GM12874 (cell line): ENCODE results near the gene SCYL3.

Experiments used
- TF ChIP-seq, protein P1 (sequence below): IDR thresholded peaks from 2 replicates; pipeline ENCODE4 v1.5.1; 2011; ENCODE audit warnings: low read depth, mild to moderate bottlenecking, control low read depth, low read length, moderate library complexity; ENCODE audit not compliant: insufficient read depth

The SCYL3 gene

DNA sequence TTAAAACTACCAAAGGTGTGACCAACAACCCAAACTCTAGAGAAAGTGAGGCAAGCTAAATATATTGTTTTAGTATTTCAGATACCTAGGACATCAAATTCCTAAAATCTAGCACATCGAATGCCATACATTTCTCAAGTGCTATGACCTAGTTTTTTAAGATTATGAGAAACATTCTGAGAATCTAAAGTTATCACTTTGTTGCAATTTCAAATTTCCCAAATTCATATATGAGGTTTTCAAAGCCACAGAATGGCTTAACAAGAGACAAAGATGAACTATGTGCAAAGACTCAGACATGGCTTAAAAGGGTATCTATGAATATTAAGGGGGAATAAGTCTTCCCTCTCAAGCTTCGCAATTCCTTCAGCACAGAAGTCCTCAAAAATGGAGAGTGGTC is 6.8 kb downstream of the SCYL3 start:
- TF ChIP-seq, protein P1, sequence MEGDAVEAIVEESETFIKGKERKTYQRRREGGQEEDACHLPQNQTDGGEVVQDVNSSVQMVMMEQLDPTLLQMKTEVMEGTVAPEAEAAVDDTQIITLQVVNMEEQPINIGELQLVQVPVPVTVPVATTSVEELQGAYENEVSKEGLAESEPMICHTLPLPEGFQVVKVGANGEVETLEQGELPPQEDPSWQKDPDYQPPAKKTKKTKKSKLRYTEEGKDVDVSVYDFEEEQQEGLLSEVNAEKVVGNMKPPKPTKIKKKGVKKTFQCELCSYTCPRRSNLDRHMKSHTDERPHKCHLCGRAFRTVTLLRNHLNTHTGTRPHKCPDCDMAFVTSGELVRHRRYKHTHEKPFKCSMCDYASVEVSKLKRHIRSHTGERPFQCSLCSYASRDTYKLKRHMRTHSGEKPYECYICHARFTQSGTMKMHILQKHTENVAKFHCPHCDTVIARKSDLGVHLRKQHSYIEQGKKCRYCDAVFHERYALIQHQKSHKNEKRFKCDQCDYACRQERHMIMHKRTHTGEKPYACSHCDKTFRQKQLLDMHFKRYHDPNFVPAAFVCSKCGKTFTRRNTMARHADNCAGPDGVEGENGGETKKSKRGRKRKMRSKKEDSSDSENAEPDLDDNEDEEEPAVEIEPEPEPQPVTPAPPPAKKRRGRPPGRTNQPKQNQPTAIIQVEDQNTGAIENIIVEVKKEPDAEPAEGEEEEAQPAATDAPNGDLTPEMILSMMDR, result no peak

DNA sequence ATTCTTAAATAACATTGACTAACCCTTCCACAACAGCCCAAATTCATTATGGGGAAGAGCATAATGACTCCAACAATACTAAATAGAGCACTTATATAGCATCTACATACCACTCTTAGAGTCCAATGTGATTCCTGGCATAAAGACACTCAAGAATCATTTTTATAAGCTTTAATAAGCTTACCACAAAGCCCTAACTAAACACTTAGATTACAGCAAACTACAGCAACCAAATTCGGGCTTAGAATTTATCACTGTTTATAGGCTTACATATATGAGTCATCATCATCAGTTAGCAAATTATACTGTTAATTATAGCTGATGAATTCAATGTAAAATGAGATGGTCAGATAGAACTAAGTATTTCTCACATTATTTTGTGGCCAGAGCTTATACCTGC is 7.3 kb downstream of the SCYL3 start:
- TF ChIP-seq, protein P1, result no peak

DNA sequence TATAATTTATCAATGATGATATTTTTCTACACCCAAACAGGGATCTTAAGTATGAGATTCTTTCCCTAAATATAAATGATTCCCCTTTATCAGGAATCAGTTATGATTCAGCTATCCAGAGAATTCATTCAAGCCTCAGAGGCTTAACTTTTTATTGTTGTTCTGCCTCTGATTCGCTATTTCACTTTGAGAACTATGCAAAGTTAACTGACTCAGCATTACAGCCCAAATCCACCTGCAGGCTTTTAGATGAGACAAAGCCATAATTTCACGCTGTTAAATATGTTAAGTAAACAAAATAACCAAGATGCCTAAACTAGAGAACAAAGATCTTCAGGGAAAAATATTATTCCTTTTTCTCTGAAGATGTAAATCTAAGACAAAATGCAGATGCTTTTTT is 8.5 kb downstream of the SCYL3 start:
- TF ChIP-seq, protein P1, result no peak

DNA sequence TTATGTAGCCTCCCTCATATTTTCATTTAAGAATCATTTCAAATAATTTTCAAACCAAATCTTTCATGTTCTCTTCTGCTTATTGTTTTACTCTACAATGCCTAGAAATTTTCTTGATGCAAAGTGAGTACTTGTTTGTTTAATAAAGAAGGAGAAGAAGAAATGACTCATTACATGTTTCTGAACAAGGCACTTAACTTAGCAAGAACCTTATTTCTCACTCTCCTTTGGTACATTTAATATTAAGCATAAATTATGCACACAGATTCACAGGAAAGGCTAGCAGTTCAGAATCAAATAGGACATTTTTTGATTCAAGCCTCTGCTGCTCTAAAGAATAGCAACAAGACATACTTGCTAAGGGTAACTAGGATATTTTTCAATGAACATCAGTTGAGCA is 9.1 kb downstream of the SCYL3 start:
- TF ChIP-seq, protein P1, result no peak

DNA sequence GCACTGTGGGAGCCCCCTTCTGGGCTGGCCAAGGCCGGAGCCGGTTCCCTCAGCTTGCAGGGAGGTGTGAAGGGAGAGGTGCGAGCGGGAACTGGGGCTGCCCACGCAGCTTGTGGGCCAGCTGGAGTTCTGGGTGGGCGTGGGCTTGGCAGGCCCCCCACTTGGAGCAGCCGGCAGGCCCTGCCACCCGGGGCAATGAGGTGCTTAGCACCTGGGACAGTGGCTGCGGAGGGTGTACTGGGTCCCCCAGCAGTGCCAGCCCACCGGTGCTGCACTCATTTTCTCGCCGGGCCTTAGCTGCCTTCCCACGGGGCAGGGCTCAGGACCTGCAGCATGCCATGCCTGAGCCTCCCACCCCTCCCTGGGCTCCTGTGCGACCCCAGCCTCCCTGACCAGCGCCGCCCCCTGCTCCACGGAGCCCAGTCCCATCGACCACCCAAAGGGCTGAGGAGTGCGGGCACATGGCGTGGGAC is 11.6 kb downstream of the SCYL3 start:
- TF ChIP-seq, protein P1, result no peak

DNA sequence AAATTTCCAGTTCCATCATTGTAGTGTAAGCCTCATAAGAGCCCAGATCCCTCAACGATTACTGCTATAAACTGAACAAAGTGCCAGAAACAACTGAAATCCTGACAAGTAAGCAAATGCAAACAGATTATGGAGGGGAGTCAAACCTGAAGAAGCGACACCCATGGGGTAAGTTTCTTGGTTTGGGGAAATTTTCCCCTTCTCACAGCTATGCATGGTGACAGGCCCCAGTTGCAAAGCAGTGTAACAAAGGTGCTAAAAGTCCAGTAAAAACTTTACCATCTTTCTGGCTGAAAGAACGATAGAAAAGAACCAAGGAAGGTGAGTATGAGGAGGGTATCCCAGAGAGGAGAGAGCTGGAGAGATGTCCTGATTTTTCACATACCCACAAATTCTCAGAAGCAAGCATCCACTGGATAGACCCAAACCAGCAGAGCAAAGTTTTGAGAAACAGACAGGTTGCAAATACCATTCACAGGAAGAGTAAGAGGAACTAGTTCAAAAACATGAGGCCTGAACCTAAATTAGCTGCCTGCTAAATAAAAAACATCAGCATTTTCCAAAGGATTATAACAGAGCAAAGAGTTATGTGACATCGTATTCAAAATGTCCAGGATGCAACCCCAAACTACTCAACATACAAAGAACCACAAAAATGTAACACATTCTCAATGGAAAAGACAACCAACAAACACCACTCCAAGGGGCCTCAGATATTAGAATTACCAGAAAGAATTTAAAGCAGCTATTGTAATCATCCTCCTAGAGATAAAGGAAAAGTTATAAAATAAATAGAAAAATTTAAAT is 14.5 kb downstream of the SCYL3 start:
- TF ChIP-seq, protein P1, result no peak

DNA sequence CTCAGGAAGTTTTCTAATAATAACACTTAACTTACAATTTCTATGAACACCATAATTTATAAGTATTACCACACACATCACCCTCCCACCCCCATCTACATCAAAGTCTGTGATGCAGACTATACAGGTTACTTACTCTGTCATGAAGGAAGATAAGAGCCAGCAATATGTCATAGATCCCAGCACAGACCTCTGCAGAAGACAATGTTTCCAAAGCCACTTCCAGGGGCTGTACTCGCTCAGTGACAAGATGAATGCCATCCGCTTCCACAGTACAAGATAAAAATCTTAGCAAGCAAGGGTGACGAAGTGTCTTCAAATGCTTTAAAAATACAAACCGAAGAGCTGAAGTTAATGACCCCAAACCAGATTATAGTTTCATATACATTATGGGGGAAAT is 15.2 kb downstream of the SCYL3 start:
- TF ChIP-seq, protein P1, result no peak
